ENCODE results near the gene BTF3. TPM values are rescaled to one million over a fixed set of nuclear protein-coding genes. Genes with fewer than 3 reads are reported as not detected.

Gene BTF3
- total and polyA plus RNA-seq, 2 of the 13 experiments (the other 11 are each of a cell fraction or from before 2014, with no cell fraction given): 557 to 698 TPM

- in situ Hi-C loops (cut with HindIII; ENCODE audit: extremely low pct_ligation_motif_present, low pct_unique_long_range_greater_than_20kb) (no loop called here), intact Hi-C loops (cut with micrococcal nuclease; ENCODE audit: unreplicated experiment) (loop anchor here (5.0 kb wide), 1 partner anchor 43 kb away; no protein-coding TSS in a partner anchor)
- peaks cover 42% of the 10 kb centered on the region for H3K4me1 ChIP-seq (ENCODE audit: insufficient read depth, low read length)
- H3K27me3 ChIP-seq (ENCODE audit: control insufficient read depth in 1 of 2, insufficient read depth in 2 of 2, low read length in 2 of 2): no peaks in the 10 kb centered on the region; a peak in 2 of 5 replicates
- no peak for ATAC-seq
- H3K9me3 ChIP-seq (ENCODE audit: low read length): no peaks in the 10 kb centered on the region
- peak overlapping the region; percentile 87 for H3K4me2 ChIP-seq (ENCODE audit: low read depth, low read length)
- peak overlapping the region; percentile 99 for H3K9ac ChIP-seq (ENCODE audit: insufficient read depth, low read depth, low read length)
- no peak for DNase-seq (ENCODE audit: low spot score)
- ChIA-PET CTCF (ENCODE audit: low intra/inter-chr PET ratio, low total read pairs) (no interaction called here), POLR2A (interaction anchor here (1.2 to 2.1 kb wide), 5 partner anchors 14 to 126 kb away, joined by 4 to 9 read pairs (median 5); no protein-coding TSS in a partner anchor)
- TF ChIP-seq ZNF761 (CRISPR knock-in tag; conservative IDR thresholded peaks at IDR 0.05) (no peak), ZNF382 (CRISPR knock-in tag; IDR thresholded peaks at IDR 0.05; ENCODE audit: borderline replicate concordance) (no peak), FOXA3 (CRISPR knock-in tag; IDR thresholded peaks at IDR 0.05) (peak; percentile 29; the same call in 1 of the 2 replicates)
- peaks cover 5 to 32% of the 10 kb centered on the region in 2 experiments for H3K36me3 ChIP-seq (replicated peaks in 1 of 2; ENCODE audit: control insufficient read depth in 1 of 2, insufficient read depth in 2 of 2, low read length in 2 of 2)
- FAIRE-seq: no peak
- no peak overlapping the region for H2AFZ ChIP-seq (ENCODE audit: low read length)
- peaks cover 47% of the 10 kb centered on the region for H3K79me2 ChIP-seq (ENCODE audit: insufficient read depth, low read length)
- H3K27ac ChIP-seq (ENCODE audit: extremely low read length, insufficient read depth, low read length): peak overlapping the region; percentile 92
- H4K20me1 ChIP-seq (ENCODE audit: insufficient read depth, low read length): peaks cover 46% of the 10 kb centered on the region
- peak overlapping the region; percentile 83 to 100 (median 99) for H3K4me3 ChIP-seq (replicated peaks in 1 of 3; ENCODE audit: insufficient read depth in 1 of 3, low read depth in 2 of 3, low read length in 3 of 3)
- WGBS (ENCODE audit: low lambda C conversion rate): under 1% methylated on average over 12 of the region's 12 CpGs
- TSS peak; percentile 48 for BruUV-seq (replicated peaks)
Measured at GRCh38 chr5:73499187-73499586, 945 bp downstream of the BTF3 start.

- WGBS (ENCODE audit: low lambda C conversion rate): 46% methylated on average over 2 of the region's 2 CpGs
- no peaks in the 10 kb centered on the region; a peak in 2 of 5 replicates for H3K27me3 ChIP-seq (ENCODE audit: control insufficient read depth in 1 of 2, insufficient read depth in 2 of 2, low read length in 2 of 2)
- H4K20me1 ChIP-seq (ENCODE audit: insufficient read depth, low read length): peaks cover 49% of the 10 kb centered on the region
- ATAC-seq: no peak
- intact Hi-C loops (cut with micrococcal nuclease; ENCODE audit: unreplicated experiment) (loop anchor here (5.0 kb wide), 1 partner anchor 43 kb away; no protein-coding TSS in a partner anchor), in situ Hi-C loops (cut with HindIII; ENCODE audit: extremely low pct_ligation_motif_present, low pct_unique_long_range_greater_than_20kb) (no loop called here)
- H3K36me3 ChIP-seq (replicated peaks in 1 of 2; ENCODE audit: control insufficient read depth in 1 of 2, insufficient read depth in 2 of 2, low read length in 2 of 2): peaks cover 5 to 37% of the 10 kb centered on the region in 2 experiments
- CTCF ChIA-PET (ENCODE audit: low intra/inter-chr PET ratio, low total read pairs): no interaction called here
- H3K9me3 ChIP-seq (ENCODE audit: low read length): no peaks in the 10 kb centered on the region
- POLR2A ChIA-PET: interaction anchor here (1.4 kb wide), 1 partner anchor 42 kb away, joined by 5 read pairs; no protein-coding TSS in a partner anchor
- H3K9ac ChIP-seq (ENCODE audit: insufficient read depth, low read depth, low read length): peak overlapping the region; percentile 99
- no peak for DNase-seq (ENCODE audit: low spot score)
- H3K27ac ChIP-seq (ENCODE audit: extremely low read length, insufficient read depth, low read length): peak overlapping the region; percentile 92
- peaks cover 42% of the 10 kb centered on the region for H3K4me1 ChIP-seq (ENCODE audit: insufficient read depth, low read length)
- peak overlapping the region; percentile 87 for H3K4me2 ChIP-seq (ENCODE audit: low read depth, low read length)
- peaks cover 47% of the 10 kb centered on the region for H3K79me2 ChIP-seq (ENCODE audit: insufficient read depth, low read length)
- BruUV-seq (replicated peaks): no TSS peak
- no peak for FAIRE-seq
- H2AFZ ChIP-seq (ENCODE audit: low read length): no peak overlapping the region
- peak overlapping the region; percentile 83 to 100 (median 99); a peak in 5 of 6 replicates for H3K4me3 ChIP-seq (replicated peaks in 1 of 3; ENCODE audit: insufficient read depth in 1 of 3, low read depth in 2 of 3, low read length in 3 of 3)
- TF ChIP-seq SKIL (CRISPR knock-in tag; IDR thresholded peaks at IDR 0.05; ENCODE audit: borderline replicate concordance): no peak
- TF ChIP-seq ZNF549 (CRISPR knock-in tag; IDR thresholded peaks at IDR 0.05): no peak
- TF ChIP-seq GMEB2 (CRISPR knock-in tag; IDR thresholded peaks at IDR 0.05; ENCODE audit: low read depth): no peak
- no peak for TF ChIP-seq ZNF776 (CRISPR knock-in tag; IDR thresholded peaks at IDR 0.05)
- no peak for TF ChIP-seq ZBTB26 (CRISPR knock-in tag; IDR thresholded peaks at IDR 0.05; ENCODE audit: borderline replicate concordance)
- no peak for TF ChIP-seq ZNF672 (CRISPR knock-in tag; IDR thresholded peaks at IDR 0.05)
- TF ChIP-seq ZNF350 (CRISPR knock-in tag; IDR thresholded peaks at IDR 0.05; ENCODE audit: borderline replicate concordance, low read depth): no peak
- no peak for TF ChIP-seq MXD3 (CRISPR knock-in tag; IDR thresholded peaks at IDR 0.05)
- TF ChIP-seq ZNF33B (CRISPR knock-in tag; IDR thresholded peaks at IDR 0.05): no peak
- TF ChIP-seq PHF20 (CRISPR knock-in tag; IDR thresholded peaks at IDR 0.05): no peak
Measured at GRCh38 chr5:73499756-73500155, 1.5 kb downstream of the BTF3 start.
